ENCODE measurements around the gene LHX4.

Gene LHX4

DNA sequence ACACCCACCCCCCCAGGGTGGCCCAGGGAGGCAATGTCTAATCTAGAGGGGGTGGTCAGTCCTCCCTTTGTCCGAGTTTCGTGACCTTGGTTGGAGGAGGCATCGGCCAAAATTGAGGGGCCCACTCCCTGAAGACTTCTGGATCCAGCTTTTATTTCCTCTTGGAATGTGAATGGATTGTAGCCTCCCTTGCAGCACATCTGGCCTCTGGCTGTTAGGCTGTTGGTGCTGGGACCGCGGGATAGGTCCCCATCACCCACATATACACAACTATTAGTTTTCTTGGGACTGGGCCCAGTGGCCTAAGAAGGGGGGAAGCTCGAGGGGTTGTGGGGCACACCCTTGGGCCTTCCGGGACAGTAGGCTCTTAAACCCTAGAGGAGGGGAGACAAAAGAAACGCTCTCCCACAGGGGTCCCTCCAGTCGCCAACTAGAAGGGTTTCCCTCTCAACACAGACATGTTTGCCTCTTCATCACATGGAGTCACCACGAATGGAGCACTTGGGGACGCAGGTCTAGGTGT, 2.5 kb downstream of the LHX4 start:
- no peaks in the 10 kb centered on the region for H3K9me3 Mint-ChIP-seq
- no peak for ATAC-seq (replicated peaks; ENCODE audit: extremely low read depth, poor library complexity, severe bottlenecking)
- DNase-seq (ENCODE audit: low spot score in 2 of 2) = no peak
- H3K27me3 Mint-ChIP-seq = peaks cover 77% of the 10 kb centered on the region
- H3K36me3 Mint-ChIP-seq (ENCODE audit: insufficient read depth) = peaks cover 4% of the 10 kb centered on the region
- no peak overlapping the region for H3K27ac Mint-ChIP-seq (ENCODE audit: low read depth)
- peaks cover 42% of the 10 kb centered on the region for H3K4me1 Mint-ChIP-seq
- H3K4me3 Mint-ChIP-seq = no peak overlapping the region

DNA sequence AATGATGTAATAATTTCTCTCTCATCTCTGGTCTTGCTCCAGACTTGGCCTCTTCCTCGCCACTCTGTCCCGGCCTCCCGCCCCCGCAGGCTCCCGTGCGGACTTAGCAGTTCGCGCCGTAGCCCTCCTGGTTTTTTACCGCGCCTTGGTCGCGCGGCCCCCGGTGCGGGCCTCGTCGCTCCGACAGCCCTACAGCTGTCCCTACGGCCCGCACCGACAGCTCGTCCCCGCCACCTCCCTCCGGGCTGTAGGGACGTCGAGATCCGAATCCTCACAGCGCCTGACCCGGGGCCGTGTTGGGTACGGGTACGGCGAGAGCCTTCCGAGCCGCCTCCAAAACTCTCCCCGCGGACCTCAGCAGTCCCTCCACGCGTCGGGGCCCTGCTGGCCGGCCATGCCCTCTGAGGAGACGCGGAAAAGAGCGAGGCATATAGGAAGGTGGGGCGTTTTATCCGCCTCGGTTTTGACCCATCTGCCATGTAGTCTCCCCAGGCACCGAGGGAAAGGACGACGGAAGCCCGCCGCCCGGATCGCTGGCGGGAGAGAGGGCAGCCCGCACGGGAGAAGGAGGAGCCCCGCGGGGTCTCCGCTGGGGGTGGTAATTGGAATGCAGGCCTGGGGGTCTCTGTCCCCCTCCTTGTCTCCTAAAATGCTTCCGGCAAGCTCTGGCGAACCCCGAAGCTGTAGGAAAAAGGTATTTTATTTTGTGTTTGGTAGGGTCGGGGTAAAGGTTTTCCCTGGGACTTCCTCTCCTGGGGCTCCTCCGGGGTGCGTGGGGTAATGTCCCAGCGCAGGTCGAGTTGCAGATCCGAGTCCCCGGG, 3.3 kb downstream of the LHX4 start:
- peaks cover 77% of the 10 kb centered on the region for H3K27me3 Mint-ChIP-seq
- H3K4me3 Mint-ChIP-seq = no peak overlapping the region
- peaks cover 4% of the 10 kb centered on the region for H3K36me3 Mint-ChIP-seq (ENCODE audit: insufficient read depth)
- DNase-seq (ENCODE audit: low spot score in 2 of 2) (no peak), ATAC-seq (replicated peaks; ENCODE audit: extremely low read depth, poor library complexity, severe bottlenecking) (no peak)
- peaks cover 40% of the 10 kb centered on the region for H3K4me1 Mint-ChIP-seq
- H3K9me3 Mint-ChIP-seq = no peaks in the 10 kb centered on the region
- H3K27ac Mint-ChIP-seq (ENCODE audit: low read depth) = no peak overlapping the region

DNA sequence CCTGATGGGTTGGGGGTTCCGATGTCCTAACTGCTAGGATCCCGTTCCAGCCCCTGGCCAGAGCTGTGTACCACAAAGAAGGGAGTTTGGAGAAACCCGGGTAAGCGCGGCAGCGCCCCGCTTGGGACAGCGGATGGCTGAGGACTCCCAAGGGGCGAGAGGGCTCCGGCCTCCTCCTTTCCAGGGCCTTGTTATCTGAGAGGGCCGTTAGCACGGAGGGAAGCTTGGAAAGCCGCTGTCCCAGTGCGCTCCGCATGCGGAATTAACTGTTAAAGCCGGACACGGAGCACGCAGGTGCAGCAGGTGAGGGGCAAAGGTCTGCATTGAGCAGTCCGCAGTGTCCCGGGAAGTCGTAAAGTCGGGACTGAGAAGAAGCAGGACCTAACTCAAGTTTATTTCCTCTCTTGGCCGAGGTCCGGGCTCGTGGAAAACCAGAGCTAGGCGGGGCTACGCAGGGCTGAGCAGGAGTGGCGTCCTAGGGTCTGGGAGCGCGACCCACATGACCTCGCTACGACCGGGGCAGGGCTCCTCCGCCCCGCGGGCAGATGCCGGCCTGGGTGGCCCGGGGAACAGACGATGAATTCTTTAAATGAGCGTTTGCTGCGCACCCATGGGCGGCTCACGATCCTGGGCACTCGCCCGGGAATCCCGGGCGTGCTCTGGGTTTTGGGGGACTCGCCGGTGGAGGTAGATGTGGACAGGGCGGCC, 4.5 kb downstream of the LHX4 start:
- Mint-ChIP-seq H3K4me1 (peaks cover 36% of the 10 kb centered on the region), H3K36me3 (ENCODE audit: insufficient read depth) (peaks cover 4% of the 10 kb centered on the region), H3K27ac (ENCODE audit: low read depth) (peak overlapping the region; percentile 16), H3K27me3 (peaks cover 81% of the 10 kb centered on the region), H3K4me3 (peak overlapping the region; percentile 40), H3K9me3 (no peaks in the 10 kb centered on the region)
- DNase-seq (ENCODE audit: low spot score in 2 of 2) (no peak), ATAC-seq (replicated peaks; ENCODE audit: extremely low read depth, poor library complexity, severe bottlenecking) (no peak)

DNA sequence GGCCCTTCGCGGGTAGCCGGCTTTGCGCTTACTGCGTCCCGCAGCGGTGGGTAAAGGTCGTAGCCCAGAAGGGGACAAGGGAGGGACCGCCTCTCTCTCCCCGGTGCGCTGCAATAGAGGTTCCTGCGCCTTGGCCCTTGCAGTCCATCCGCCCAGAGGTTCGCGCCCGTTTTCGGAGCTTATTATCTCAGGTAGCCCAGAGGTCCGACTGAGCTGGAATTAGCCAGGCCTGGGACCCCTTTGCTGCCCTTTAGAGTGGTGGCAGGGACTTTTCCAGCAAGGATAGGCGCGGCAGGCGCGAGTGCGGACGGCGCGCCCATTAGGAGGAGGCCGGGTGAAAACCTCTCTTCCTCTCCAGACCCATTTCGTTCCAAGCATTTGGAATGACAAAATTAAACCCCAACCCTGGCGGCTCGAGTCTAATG, 5.0 kb downstream of the LHX4 start:
- DNase-seq (ENCODE audit: low spot score in 2 of 2) = no peak
- no peak overlapping the region for H3K4me3 Mint-ChIP-seq
- H3K4me1 Mint-ChIP-seq = peaks cover 36% of the 10 kb centered on the region
- no peaks in the 10 kb centered on the region for H3K9me3 Mint-ChIP-seq
- peaks cover 86% of the 10 kb centered on the region for H3K27me3 Mint-ChIP-seq
- no peak overlapping the region for H3K27ac Mint-ChIP-seq (ENCODE audit: low read depth)
- H3K36me3 Mint-ChIP-seq (ENCODE audit: insufficient read depth) = peaks cover 4% of the 10 kb centered on the region
- ATAC-seq (replicated peaks; ENCODE audit: extremely low read depth, poor library complexity, severe bottlenecking) = no peak

DNA sequence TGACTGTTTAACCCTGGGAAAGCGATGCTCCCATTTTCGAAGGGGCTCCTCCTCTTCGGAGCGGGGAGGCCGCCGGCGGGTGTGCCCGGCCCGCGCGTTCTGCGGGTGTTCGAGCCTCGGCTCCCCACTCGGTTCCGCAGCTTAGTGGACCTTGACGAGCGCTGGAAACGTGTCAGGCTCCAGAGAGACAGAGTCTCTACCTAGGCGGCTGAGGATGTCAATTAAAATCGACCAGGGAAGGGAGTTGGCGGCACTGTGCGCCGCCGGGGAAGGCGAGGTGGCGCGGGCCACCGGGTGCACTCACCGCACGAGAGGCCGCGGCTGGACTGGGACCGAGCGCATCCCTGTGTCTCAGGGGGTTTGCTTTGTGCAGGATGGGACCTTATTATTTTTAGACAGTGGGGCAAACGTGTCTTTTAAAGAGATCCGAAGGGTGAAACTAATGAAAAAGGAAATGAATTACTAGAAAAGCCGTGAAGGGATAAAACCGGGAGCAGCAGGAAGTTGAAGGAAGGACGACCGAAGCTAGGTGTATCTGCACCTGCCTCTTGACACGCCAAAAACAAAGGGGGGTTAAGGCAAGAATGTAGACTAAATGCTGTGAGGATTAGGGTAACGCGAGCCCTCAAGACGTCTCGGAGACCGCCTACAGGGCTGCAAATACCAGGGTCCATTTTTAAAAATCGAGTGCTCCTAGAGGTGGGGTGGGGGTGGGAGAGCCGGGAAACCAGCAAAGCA, 5.6 kb downstream of the LHX4 start:
- peaks cover 92% of the 10 kb centered on the region for H3K27me3 Mint-ChIP-seq
- H3K4me3 Mint-ChIP-seq = no peak overlapping the region
- ATAC-seq (replicated peaks; ENCODE audit: extremely low read depth, poor library complexity, severe bottlenecking) = no peak

DNA sequence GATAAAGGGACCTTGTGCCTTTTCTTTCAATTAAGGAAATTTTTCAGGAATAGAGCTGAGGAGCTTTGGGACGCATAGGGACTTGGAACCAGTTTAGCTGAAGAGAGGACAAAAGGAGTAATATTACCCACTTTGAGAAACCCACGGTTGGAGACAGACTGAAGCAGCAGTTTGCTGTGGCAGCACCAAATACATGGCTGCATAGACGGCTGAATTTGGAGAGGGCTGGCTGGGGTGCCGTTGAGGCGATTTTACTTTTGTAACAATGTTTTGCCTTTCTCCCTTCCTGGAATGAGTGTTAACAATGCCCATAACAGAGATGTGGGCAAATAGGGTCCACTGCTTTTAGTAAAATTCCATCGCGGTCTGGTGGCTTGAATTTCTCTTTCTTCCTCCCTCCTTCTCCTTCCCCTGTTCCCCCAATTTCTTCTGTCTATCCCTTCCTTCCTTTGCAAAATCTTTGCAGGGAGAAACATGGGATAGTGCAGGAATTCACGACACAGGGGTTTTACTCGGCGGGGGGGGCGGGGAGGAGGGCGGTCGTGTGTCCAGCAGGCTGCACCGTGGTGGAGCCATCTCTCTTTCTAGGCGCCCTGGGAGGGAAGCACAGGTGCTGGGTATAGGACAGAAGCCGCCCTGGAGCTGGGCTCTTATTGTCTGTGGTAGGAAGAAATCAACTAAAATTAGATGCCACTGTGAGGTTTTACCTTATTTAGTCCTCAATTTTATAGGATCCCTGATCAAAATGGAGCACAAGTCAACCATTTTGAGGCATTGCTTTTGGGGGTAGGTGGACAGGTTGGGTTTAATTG, 6.8 kb downstream of the LHX4 start:
- no peak for DNase-seq (ENCODE audit: low spot score in 2 of 2)
- Mint-ChIP-seq H3K4me3 (no peak overlapping the region), H3K4me1 (peaks cover 32% of the 10 kb centered on the region), H3K27ac (ENCODE audit: low read depth) (no peak overlapping the region), H3K36me3 (ENCODE audit: insufficient read depth) (peaks cover 2% of the 10 kb centered on the region), H3K9me3 (no peaks in the 10 kb centered on the region), H3K27me3 (peaks cover 100% of the 10 kb centered on the region)
- no peak for ATAC-seq (replicated peaks; ENCODE audit: extremely low read depth, poor library complexity, severe bottlenecking)

More for the DNA sequence above, 5.6 kb downstream of the LHX4 start:
- H3K27ac Mint-ChIP-seq (ENCODE audit: low read depth) = no peak overlapping the region
- peaks cover 36% of the 10 kb centered on the region for H3K4me1 Mint-ChIP-seq
- no peaks in the 10 kb centered on the region for H3K9me3 Mint-ChIP-seq
- peaks cover 2% of the 10 kb centered on the region for H3K36me3 Mint-ChIP-seq (ENCODE audit: insufficient read depth)
- DNase-seq (ENCODE audit: low spot score in 2 of 2) = no peak

DNA sequence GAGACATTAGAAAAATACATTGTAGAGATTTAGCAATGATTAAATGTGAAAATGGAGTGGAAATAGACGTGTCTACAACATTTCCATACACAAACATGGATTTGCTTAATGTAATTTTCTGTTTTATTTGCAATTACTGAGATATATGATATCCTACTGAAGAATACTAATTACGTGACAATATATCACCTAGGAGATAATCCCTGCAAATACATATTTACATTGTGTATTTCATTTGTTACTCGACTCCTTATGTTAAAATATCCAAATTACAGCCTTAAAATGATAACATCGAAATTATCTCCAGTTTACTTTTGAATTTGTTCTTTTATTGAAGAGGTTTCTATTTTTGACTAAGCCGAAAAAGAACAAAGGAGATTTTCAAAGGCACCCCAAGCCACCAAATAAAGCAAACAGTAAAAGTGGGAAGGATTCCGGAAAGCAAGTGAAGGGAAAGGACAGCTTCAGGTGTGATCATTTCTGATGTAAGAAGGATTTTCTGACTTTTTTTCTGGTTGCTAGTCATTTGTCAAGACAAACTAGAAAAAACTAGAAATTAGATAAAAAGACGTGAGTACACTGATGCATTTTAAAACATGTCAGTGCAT, 7.9 kb downstream of the LHX4 start:
- no peaks in the 10 kb centered on the region for H3K9me3 Mint-ChIP-seq
- peaks cover 2% of the 10 kb centered on the region for H3K36me3 Mint-ChIP-seq (ENCODE audit: insufficient read depth)
- DNase-seq (ENCODE audit: low spot score in 2 of 2) = no peak
- H3K27ac Mint-ChIP-seq (ENCODE audit: low read depth) = no peak overlapping the region
- no peak overlapping the region for H3K4me3 Mint-ChIP-seq
- H3K27me3 Mint-ChIP-seq = peaks cover 100% of the 10 kb centered on the region
- ATAC-seq (replicated peaks; ENCODE audit: extremely low read depth, poor library complexity, severe bottlenecking) = no peak
- peaks cover 27% of the 10 kb centered on the region for H3K4me1 Mint-ChIP-seq

DNA sequence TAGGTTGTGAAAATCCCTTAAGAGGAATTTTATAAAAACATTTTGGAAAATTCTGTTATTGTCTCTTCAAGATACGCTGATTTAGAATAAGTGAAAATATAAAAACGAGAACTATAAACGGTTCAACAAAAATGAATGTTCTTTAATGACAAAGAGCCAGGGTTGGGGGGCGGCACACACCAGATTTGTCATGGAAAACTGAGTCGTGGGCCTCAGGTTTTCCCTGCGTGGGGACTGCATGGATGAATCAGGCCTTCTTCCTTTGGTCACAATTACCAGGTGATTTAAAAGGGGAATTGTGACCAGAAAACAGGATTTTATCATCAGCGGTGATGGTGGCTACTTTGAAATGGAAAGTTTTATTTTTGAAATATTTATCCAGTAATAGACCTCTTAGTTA, 8.6 kb downstream of the LHX4 start:
- Mint-ChIP-seq H3K9me3 (no peaks in the 10 kb centered on the region), H3K27ac (ENCODE audit: low read depth) (no peak overlapping the region), H3K4me1 (peaks cover 26% of the 10 kb centered on the region), H3K36me3 (ENCODE audit: insufficient read depth) (peaks cover 2% of the 10 kb centered on the region), H3K27me3 (peaks cover 100% of the 10 kb centered on the region), H3K4me3 (no peak overlapping the region)
- DNase-seq (ENCODE audit: low spot score in 2 of 2) = no peak
- no peak for ATAC-seq (replicated peaks; ENCODE audit: extremely low read depth, poor library complexity, severe bottlenecking)

DNA sequence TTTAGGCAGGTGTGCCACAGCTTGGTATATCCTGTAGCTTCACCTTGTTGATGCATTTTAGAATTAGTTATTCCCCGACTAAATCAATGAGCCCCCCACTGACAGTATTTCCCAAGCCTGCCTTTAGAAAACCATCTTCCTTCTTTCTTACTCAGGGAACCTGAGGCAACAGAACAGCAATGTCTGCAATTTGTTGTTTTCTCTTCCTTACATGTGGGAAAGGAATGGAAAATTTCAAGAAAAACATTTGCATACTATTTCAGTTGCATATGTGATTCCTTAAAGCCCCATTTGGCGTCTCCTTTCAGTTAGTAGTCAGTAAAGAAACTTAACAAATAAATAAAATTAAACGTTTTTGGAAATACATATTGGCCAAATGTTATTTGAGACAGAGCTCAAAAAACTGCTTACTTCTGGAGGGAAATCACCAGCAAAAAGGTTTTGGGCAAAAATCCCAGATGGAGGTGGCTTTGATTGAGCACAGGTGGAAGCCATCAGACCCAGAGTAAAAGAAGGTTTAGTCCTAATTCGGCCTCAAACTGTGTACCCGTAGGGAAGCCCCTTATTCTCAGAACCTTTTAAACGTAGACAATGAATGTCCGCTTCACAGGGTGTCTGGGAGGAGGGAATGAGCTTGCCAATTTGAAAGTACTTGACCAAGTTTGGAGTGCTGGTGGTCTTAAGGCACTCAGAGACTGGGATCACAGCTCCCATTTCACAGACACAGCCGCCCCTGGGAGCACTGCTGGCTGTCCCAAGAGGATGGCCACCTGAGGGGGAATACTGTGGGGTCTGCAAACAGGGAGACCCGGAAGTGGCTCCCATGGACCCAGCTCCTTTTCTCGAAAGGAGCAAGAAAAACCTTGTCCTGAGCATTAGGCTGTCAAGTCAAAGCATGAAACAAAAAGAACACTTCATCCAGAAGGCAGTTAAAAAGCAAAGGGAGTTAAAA, 9.4 kb downstream of the LHX4 start:
- Mint-ChIP-seq H3K4me1 (peaks cover 18% of the 10 kb centered on the region), H3K4me3 (no peak overlapping the region), H3K27ac (ENCODE audit: low read depth) (no peak overlapping the region), H3K27me3 (peaks cover 100% of the 10 kb centered on the region), H3K9me3 (no peaks in the 10 kb centered on the region), H3K36me3 (ENCODE audit: insufficient read depth) (peaks cover 2% of the 10 kb centered on the region)
- DNase-seq (ENCODE audit: low spot score in 2 of 2) (no peak), ATAC-seq (replicated peaks; ENCODE audit: extremely low read depth, poor library complexity, severe bottlenecking) (no peak)

DNA sequence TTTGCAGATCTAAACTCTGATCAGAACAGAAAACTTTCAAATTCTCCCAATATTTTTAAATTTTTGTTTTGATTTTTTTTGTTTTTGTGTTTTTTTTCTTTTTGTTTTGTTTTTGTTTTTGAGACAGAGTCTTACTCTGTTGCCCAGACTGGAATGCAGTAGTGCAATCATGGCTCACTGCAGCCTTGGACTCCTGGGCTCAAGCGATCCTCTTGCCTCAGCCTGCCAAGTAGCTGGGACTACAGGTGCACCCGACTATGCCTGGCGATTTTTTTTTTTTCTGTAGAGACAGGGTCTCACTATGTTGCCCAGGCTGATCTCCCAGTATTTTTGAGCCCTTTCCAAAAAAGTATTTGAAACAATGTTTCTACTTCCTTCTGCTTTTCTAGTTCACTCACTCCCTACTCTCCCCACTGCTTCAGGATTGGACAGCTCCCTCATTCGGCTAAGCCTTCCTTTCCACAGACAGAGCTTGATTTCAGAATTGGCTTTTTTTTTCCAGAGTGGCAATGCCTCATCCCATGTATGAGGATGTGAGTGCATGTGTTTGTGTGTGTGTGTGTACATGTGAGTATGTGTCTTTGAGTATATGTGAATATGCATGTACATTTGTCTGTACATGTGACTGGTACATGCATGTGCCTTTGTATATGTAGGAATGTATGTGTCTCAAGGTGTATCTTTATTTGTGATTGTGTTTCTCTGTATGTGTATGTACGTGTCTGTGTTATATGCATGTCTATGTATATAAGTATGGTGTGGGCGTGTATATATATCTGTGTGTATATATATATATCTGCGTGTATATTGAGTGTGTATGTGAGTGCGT, 11.9 kb downstream of the LHX4 start:
- Mint-ChIP-seq H3K27ac (ENCODE audit: low read depth) (no peak overlapping the region), H3K27me3 (peaks cover 86% of the 10 kb centered on the region), H3K4me1 (no peaks in the 10 kb centered on the region), H3K36me3 (ENCODE audit: insufficient read depth) (peaks cover 2% of the 10 kb centered on the region), H3K9me3 (no peaks in the 10 kb centered on the region), H3K4me3 (no peak overlapping the region)
- no peak for ATAC-seq (replicated peaks; ENCODE audit: extremely low read depth, poor library complexity, severe bottlenecking)
- no peak for DNase-seq (ENCODE audit: low spot score in 2 of 2)

All from central memory CD8-positive, alpha-beta T cell (primary cell).